Neural cell (in vitro differentiated cells): ENCODE results near the gene SOCS3. TPM values are rescaled to one million over a fixed set of nuclear protein-coding genes. Genes with fewer than 3 reads are reported as not detected.

ENCODE experiments used
- H2AFZ ChIP-seq: fragments of 200-600, 300-800 bp; sonication (generic), shearing (Covaris generic); 2 replicates; pipeline ENCODE4 v1.6.0; 2014; ENCODE audit warnings: low read depth, mild to moderate bottlenecking, antibody characterized with exemption, low read length, moderate library complexity
- H3F3A ChIP-seq: fragments of 200-600 bp; shearing (Covaris generic); 2 replicates; pipeline ENCODE4 v1.6.1; 2016; ENCODE audit warnings: mild to moderate bottlenecking, moderate library complexity, mixed read lengths, antibody characterized with exemption, low read length; ENCODE audit not compliant: insufficient read depth, poor library complexity, severe bottlenecking
- H3K27ac ChIP-seq: fragments of 200-600, 300-800 bp; sonication (generic), shearing (Covaris generic); 2 replicates; pipeline ENCODE4 v1.5.1; 2014; ENCODE audit warnings: mild to moderate bottlenecking, low read length, moderate library complexity
- H3K27me3 ChIP-seq: fragments of 300-800, 200-600 bp; sonication (generic), shearing (Covaris generic); 2 replicates; pipeline ENCODE4 v1.6.0; 2014; ENCODE audit warnings: mild to moderate bottlenecking, low read depth, low read length, moderate library complexity; ENCODE audit not compliant: insufficient read depth
- H3K36me3 ChIP-seq: fragments of 300-800, 200-600 bp; sonication (generic), shearing (Covaris generic); 2 replicates; pipeline ENCODE4 v1.5.1; 2014; ENCODE audit warnings: mild to moderate bottlenecking, antibody characterized with exemption, low read length, moderate library complexity; ENCODE audit not compliant: insufficient read depth
- H3K4me2 ChIP-seq: fragments of 300-800, 200-600 bp; sonication (generic), shearing (Covaris generic); 2 replicates; pipeline ENCODE4 v1.6.0; 2014; ENCODE audit warnings: mild to moderate bottlenecking, low read length
- H3K4me3 ChIP-seq: fragments of 300-800, 200-600 bp; sonication (generic), shearing (Covaris generic); 2 replicates; pipeline ENCODE4 v1.5.1; 2014; ENCODE audit warnings: mild to moderate bottlenecking, low read length, moderate library complexity
- H3K79me2 ChIP-seq: fragments of 200-600 bp; shearing (Covaris generic); replicated peaks from 2 replicates; pipeline ENCODE4 v1.6.0; 2014; ENCODE audit warnings: mild to moderate bottlenecking, low read length, moderate library complexity; ENCODE audit not compliant: insufficient read depth
- H3K9ac ChIP-seq: fragments of 300-800, 200-600 bp; sonication (generic), shearing (Covaris generic); 2 replicates; pipeline ENCODE4 v1.6.1; 2016; ENCODE audit warnings: mild to moderate bottlenecking, low read length, mixed read lengths
- H3K9me2 ChIP-seq: fragments of 200-600 bp; shearing (Covaris generic); 2 replicates; pipeline ENCODE4 v1.6.1; 2016; ENCODE audit warnings: mild to moderate bottlenecking, low read length, mixed read lengths; ENCODE audit not compliant: insufficient read depth
- H3K9me3 ChIP-seq: fragments of 200-600, 300-800 bp; sonication (generic), shearing (Covaris generic); 2 replicates; pipeline ENCODE4 v1.6.1; 2016; ENCODE audit warnings: mild to moderate bottlenecking, mixed run types, low read length, moderate library complexity, mixed read lengths
- H4K20me1 ChIP-seq: fragments of 200-600 bp; shearing (Covaris generic); 2 replicates; pipeline ENCODE4 v1.6.1; 2016; ENCODE audit warnings: mild to moderate bottlenecking, mixed run types; ENCODE audit not compliant: insufficient read depth
- EP300 ChIP-seq: fragments of 450-650 bp; conservative IDR thresholded peaks from 2 replicates; pipeline ENCODE4 v1.6.1; 2014; ENCODE audit warnings: antibody characterized with exemption, mild to moderate bottlenecking, moderate library complexity; ENCODE audit not compliant: poor library complexity, severe bottlenecking
- EZH2 ChIP-seq: fragments of 200-600, 300-800 bp; shearing (Covaris generic), sonication (generic); IDR thresholded peaks from 2 replicates; pipeline ENCODE4 v1.6.1; 2014; ENCODE audit warnings: antibody characterized with exemption, low read length, borderline replicate concordance, mild to moderate bottlenecking; ENCODE audit not compliant: insufficient read depth, poor library complexity, severe bottlenecking
- MXI1 ChIP-seq: fragments of 450-650 bp; conservative IDR thresholded peaks from 2 replicates; pipeline ENCODE4 v1.6.1; 2014; ENCODE audit warnings: antibody characterized with exemption, mild to moderate bottlenecking; ENCODE audit not compliant: poor library complexity, severe bottlenecking
- POLR2AphosphoS5 ChIP-seq: IDR thresholded peaks from 2 replicates; pipeline ENCODE4 v1.6.1; 2012
- RAD21 ChIP-seq: fragments of 450-650 bp; conservative IDR thresholded peaks from 2 replicates; pipeline ENCODE4 v1.6.1; 2014; ENCODE audit warnings: antibody characterized with exemption, mild to moderate bottlenecking, moderate library complexity
- SMC3 ChIP-seq: fragments of 450-650 bp; conservative IDR thresholded peaks from 2 replicates; pipeline ENCODE4 v1.6.1; 2014; ENCODE audit warnings: antibody characterized with exemption, mild to moderate bottlenecking, moderate library complexity; ENCODE audit not compliant: poor library complexity
- TAF1 ChIP-seq: IDR thresholded peaks from 2 replicates; pipeline ENCODE4 v1.6.1; 2012; ENCODE audit warnings: low read depth
- polyA plus RNA-seq: library from polyadenylated mRNA; depleted of rRNA; stranded (reverse); fragments of >200 nt; gene quantifications from 2 replicates; pipeline ENCODE4 v1.2.3, GENCODE V29; 2014
- TF ChIP-seq, protein P1 (sequence below): fragments of 450-650 bp; IDR thresholded peaks from 2 replicates; pipeline ENCODE4 v1.5.1; 2014; ENCODE audit warnings: antibody characterized with exemption, mild to moderate bottlenecking, moderate library complexity; ENCODE audit not compliant: poor library complexity, severe bottlenecking
- TF ChIP-seq, protein P2 (sequence below): IDR thresholded peaks from 2 replicates; pipeline ENCODE4 v1.6.1; 2012; ENCODE audit warnings: borderline replicate concordance

SOCS3 gene
- polyA plus RNA-seq, 1 donor from 2014 or later, result 5.4 TPM

DNA sequence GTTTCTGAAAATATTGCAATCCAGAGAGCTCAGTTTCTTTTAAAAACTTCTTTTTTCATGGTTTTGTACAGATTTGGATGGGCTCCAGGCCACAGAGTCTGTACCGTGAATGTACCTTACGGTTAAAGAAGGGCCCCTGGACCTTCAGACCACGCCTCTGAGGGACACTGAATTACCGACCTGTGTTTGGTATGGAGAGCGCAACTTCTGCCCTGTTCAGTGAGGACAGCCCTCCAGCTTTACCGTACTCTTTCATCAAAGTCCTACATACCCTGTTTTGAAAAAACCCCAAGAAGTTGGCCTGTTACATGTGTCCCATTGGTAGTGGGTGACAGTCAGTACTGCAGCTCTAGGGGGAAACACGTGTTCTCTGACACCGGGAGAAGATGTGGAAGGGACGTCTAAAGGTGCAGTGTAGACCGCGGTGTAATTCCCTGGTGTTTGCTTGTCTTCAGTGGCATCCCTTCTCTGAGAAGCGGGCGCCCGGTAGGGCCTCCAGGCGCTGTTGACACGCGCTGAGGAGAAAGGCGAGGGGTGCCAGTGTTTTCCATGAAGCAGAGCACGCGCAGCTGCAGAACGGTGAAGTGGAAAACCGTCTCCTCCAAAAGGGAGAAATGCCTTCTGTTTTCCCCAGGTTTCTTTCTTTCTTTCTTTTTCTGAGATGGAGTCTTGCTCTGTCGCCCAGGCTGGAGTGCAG, 24.8 kb upstream of the SOCS3 start:
- H3K4me3 ChIP-seq, result no peak overlapping the region
- H2AFZ ChIP-seq, result no peak overlapping the region
- no peak overlapping the region for H3K4me2 ChIP-seq
- H3F3A ChIP-seq, result no peaks in the 10 kb centered on the region
- H3K36me3 ChIP-seq, result no peaks in the 10 kb centered on the region
- H3K27ac ChIP-seq, result no peak overlapping the region
- no peak overlapping the region for H3K9ac ChIP-seq
- peaks cover 64% of the 10 kb centered on the region for H3K79me2 ChIP-seq
- no peaks in the 10 kb centered on the region for H3K9me3 ChIP-seq
- no peaks in the 10 kb centered on the region for H3K9me2 ChIP-seq
- H3K27me3 ChIP-seq, result no peaks in the 10 kb centered on the region
- H4K20me1 ChIP-seq, result no peaks in the 10 kb centered on the region
- TF ChIP-seq, protein P1, sequence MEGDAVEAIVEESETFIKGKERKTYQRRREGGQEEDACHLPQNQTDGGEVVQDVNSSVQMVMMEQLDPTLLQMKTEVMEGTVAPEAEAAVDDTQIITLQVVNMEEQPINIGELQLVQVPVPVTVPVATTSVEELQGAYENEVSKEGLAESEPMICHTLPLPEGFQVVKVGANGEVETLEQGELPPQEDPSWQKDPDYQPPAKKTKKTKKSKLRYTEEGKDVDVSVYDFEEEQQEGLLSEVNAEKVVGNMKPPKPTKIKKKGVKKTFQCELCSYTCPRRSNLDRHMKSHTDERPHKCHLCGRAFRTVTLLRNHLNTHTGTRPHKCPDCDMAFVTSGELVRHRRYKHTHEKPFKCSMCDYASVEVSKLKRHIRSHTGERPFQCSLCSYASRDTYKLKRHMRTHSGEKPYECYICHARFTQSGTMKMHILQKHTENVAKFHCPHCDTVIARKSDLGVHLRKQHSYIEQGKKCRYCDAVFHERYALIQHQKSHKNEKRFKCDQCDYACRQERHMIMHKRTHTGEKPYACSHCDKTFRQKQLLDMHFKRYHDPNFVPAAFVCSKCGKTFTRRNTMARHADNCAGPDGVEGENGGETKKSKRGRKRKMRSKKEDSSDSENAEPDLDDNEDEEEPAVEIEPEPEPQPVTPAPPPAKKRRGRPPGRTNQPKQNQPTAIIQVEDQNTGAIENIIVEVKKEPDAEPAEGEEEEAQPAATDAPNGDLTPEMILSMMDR, result no peak
- TF ChIP-seq EZH2 (no peak), RAD21 (no peak), MXI1 (no peak), SMC3 (no peak), POLR2AphosphoS5 (no peak), TAF1 (no peak), EP300 (no peak)

DNA sequence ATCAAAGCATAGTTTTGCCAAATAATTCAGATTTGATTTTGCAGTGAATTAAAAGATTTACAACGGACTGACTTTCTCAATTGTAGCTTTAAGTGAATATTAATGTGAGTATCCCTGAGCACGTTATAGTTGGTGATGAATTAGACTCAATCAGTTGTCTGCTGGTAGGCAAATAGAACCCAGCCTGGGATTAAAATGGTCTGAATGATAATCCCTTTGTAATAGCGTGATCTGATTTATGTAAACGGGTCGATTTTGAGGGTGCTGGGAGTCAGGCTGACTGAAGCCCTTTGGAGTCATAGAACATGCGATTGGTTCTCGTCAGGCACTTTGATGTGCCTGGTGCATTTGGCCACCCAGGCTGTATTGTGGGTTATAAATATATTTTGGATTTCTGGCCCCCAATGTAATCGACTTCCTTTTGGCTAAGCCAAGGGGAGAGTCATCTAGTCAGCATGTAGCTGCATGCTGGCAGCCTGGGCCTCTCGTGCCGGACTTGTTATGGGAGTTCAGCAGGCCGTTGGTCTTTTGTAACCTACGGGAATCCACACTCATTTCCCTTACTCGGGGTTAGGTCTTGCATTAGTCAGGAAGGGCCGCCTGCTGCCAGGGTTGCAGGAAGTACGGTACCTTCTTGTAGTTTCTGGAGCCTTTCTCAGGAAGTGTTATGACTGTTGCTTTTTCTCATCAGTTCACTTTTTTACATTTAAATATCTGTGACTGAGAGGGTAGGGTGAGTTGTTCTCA, 24.0 kb upstream of the SOCS3 start:
- no peak overlapping the region for H3K9ac ChIP-seq
- H3K4me3 ChIP-seq, result no peak overlapping the region
- H3K27me3 ChIP-seq, result no peaks in the 10 kb centered on the region
- no peaks in the 10 kb centered on the region for H3K36me3 ChIP-seq
- no peak overlapping the region for H2AFZ ChIP-seq
- no peak overlapping the region for H3K27ac ChIP-seq
- no peaks in the 10 kb centered on the region for H3F3A ChIP-seq
- H3K9me3 ChIP-seq, result no peaks in the 10 kb centered on the region
- no peaks in the 10 kb centered on the region for H4K20me1 ChIP-seq
- H3K79me2 ChIP-seq, result peaks cover 71% of the 10 kb centered on the region
- H3K4me2 ChIP-seq, result no peak overlapping the region
- TF ChIP-seq EP300 (no peak), TAF1 (no peak), MXI1 (no peak), POLR2AphosphoS5 (no peak)
- TF ChIP-seq, protein P2, sequence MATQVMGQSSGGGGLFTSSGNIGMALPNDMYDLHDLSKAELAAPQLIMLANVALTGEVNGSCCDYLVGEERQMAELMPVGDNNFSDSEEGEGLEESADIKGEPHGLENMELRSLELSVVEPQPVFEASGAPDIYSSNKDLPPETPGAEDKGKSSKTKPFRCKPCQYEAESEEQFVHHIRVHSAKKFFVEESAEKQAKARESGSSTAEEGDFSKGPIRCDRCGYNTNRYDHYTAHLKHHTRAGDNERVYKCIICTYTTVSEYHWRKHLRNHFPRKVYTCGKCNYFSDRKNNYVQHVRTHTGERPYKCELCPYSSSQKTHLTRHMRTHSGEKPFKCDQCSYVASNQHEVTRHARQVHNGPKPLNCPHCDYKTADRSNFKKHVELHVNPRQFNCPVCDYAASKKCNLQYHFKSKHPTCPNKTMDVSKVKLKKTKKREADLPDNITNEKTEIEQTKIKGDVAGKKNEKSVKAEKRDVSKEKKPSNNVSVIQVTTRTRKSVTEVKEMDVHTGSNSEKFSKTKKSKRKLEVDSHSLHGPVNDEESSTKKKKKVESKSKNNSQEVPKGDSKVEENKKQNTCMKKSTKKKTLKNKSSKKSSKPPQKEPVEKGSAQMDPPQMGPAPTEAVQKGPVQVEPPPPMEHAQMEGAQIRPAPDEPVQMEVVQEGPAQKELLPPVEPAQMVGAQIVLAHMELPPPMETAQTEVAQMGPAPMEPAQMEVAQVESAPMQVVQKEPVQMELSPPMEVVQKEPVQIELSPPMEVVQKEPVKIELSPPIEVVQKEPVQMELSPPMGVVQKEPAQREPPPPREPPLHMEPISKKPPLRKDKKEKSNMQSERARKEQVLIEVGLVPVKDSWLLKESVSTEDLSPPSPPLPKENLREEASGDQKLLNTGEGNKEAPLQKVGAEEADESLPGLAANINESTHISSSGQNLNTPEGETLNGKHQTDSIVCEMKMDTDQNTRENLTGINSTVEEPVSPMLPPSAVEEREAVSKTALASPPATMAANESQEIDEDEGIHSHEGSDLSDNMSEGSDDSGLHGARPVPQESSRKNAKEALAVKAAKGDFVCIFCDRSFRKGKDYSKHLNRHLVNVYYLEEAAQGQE, result no peak
- no peaks in the 10 kb centered on the region for H3K9me2 ChIP-seq
